HG02840 (cell line): ENCODE results near the gene IL20.
"Not testable (repeated sequence)": the region's sequence is repeated elsewhere in the genome, so short reads cannot be mapped to it uniquely, and the experiment has no call there.

Source experiments
- ATAC-seq: cut with Tn5 transposase; IDR thresholded peaks from one replicate; pipeline ENCODE4 v1.9.1; 2021; ENCODE audit warnings: mild to moderate bottlenecking, moderate library complexity, moderate number of reproducible peaks; ENCODE audit not compliant: unreplicated experiment, low FRiP score

Gene IL20

DNA sequence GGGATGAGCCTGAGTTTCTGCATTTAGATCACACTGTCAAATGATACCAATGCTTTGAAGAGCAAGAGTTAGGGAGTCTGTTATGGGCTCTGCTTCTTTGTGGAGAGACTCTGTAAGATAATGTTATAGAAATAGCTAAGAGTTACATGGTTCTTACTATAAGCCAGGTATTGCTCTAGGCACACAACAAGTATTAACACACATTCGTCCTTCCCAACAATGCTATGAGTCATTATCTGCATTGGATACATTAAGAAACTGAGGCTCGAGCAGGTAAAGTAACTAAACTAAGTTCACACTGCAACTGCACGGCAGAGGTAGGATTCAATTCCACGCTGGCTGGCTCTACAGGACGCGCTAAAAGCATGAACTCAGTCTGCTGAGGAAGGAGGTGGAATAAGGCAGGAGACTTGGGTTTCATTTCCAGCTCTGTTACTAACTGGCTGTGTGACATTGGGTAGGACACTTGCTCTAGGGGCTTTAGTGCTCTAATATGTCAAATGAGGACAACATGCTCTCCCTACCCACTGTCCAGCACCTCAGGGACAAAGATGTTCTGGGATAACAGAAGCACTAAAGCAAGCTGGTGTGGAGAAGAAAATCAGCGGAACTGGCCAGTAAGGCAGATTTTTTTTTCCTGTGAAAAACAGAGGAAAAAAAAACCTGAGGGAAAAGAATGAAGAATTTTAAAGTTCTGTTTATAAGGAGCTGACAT lies 23.7 kb upstream of the IL20 start:
- no peak for ATAC-seq

DNA sequence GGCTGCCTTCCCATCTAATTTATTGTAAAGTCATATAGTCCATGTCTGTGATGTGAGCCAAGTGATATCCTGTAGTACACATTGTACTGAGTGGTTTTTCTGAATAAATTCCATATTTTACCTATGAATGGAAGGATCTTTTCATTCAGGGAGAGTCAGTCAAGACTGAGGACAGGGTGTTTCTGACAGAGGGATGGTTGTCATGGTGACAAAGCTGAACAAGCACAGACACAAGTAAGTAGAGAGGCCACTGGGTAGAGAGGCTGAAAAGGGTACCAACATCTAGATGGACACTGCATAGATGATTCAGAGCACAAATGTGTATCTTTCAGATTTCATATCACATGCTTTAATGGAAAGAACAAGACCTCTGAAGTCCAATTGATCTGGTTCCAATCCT lies 22.6 kb upstream of the IL20 start:
- no peak for ATAC-seq

DNA sequence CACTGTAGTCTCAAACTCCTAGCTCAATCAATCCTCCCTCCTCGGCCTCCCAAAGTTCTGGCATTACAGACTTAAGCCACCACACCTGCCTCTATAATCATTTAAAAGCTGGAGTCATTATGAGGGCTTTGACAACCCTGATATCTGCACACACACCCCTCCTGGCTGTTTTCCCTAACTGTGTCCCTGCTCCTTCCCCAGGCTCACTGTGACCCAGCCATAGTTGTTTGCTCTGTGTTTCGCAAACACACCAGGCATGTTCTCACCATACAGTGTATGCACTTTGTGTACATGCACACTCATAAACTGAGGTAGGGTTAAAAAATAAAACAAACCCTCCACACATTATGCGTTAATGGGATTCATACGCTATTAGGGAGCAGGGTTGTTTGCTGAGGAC lies 21.8 kb upstream of the IL20 start:
- no peak for ATAC-seq

DNA sequence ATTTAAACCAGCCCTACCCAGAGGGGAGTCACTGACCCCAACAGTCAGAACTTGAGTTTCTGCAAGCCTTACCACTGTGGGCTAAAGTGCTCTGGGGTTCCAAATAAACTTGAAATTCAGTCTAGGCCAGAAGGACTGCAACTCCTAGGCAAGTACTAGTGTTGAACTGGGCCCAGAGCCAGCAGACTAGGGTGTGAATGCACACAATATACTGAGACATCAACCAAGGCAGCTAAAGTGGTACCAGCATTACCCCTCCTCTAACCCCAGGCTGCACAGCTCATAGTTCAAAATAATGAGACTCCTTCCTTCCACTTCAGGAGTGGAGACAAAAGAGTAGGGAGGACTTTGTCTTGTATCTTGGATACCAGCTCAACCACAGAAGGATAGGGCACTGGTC lies 18.9 kb upstream of the IL20 start:
- no peak for ATAC-seq

DNA sequence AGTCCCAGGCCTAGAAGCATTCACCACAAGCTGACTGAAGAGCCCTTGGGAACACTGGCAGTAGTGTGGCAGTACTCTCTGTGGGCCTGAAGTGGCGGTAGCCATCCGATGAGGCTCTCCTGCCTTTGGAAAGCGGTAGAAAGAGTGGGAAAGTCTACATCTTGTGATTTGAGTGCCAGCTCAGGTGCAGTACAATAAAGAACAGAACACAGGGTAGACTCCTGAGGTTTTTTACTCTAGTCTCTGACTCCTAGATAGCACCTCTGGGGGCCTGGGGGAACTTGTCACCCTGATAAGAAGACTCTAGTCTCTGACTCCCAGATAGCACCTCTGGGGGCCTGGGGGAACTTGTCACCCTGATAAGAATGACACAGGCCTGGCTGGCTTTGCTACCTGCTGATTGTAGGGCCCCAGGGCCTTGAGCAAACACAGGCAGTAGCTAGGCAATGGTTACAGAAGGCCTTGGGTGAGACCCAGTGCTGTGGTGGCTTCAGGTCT lies 18.0 kb upstream of the IL20 start:
- no peak for ATAC-seq

DNA sequence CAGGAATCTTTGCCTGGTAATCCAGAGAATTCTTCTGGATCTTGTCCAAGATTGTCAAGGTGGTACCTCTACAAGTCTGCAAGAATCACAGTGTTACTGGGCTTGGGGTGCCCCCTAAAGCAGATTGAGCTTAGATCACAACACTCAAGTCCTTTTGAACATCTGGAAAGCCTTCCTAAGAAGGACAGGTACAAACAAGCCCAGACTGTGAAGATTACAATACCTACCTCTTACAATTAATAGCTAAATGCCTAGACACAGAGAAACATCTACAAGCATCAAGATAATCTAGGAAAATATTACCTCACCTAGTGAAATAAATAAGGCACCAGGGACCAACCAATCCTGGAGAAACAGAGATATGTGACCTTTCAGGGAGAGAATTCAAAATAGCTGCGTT lies 17.5 kb upstream of the IL20 start:
- ATAC-seq = no peak

DNA sequence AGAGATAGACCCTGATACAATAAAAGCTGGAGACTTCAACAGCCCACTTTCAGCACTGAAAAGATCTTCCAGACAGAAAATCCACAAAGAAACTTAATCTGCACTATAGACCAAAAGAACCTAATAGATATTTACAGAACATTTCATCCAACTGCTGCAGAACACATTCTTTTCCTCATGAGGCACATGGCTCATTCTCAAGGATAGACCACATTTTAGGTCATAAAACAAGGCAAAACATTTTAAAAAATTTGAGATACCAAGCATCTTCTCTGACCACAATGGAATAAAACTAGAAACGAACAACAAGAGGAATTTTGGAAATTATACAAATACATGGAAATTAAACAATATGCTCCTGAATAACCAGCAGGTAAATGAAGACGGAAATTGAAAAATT lies 15.0 kb upstream of the IL20 start:
- no peak for ATAC-seq

DNA sequence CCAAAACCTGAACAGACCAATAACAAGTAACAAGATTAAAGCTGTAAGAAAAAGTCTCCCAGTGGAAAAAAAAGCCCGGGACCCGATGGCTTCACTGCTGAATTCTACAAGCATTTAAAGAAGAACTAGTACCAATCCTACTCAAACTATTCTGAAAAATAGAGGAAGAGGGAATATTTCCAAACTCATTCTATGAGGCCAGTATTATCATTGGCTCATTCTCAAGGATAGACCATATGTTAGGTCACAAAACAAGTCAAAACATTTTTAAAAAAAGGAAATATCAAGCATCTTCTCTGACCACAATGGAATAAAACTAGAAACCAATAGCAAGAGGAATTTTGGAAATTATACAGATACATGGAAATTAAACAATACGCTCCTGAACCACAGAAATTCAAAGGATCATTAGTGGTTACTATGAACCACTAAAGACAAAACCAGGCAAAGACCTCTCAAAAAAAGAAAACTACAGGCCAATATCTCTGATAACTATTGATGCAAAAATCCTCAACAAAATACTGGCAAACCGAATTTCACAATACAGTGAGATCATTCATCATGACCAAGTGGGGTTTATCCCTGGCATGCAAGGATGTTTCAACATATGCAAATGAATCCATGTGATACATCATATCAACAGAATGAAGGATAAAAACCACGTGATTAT lies 13.9 kb upstream of the IL20 start:
- ATAC-seq = no peak

DNA sequence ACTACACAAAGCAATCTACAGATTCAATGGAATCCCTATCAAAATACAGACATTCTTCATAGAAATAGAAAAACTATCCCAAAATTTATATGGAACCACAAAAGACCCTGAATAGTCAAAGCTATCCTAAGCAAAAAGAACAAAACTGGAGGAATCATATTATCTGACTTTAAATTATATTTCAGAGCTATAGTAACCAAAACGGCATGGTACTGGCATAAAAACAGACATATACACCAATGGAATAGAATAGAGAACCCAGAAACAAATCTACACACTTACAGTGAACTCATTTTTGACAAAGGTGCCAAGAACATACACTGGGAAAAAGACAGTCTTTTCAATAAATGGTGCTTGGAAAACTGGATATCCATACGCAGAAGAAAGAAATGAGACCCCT lies 12.8 kb upstream of the IL20 start:
- not testable (repeated sequence) for ATAC-seq

DNA sequence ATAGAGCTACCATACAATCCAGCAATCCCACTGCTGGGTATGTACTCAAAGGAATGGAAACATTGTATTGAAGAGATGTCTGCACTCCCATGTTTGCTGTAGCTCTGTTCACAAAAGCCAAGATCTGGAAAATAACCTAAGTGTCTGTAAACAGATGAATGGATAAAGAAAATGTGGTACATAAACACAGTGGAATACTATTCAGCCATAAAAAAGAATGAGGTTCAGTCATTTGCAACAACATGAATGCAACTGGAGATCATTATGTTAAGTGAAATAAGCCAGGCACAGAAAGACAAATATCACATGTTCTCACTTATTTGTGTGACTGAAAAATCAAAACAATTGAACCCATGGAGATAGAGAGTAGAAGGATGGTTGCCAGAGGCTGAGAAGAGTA lies 11.7 kb upstream of the IL20 start:
- not testable (repeated sequence) for ATAC-seq

DNA sequence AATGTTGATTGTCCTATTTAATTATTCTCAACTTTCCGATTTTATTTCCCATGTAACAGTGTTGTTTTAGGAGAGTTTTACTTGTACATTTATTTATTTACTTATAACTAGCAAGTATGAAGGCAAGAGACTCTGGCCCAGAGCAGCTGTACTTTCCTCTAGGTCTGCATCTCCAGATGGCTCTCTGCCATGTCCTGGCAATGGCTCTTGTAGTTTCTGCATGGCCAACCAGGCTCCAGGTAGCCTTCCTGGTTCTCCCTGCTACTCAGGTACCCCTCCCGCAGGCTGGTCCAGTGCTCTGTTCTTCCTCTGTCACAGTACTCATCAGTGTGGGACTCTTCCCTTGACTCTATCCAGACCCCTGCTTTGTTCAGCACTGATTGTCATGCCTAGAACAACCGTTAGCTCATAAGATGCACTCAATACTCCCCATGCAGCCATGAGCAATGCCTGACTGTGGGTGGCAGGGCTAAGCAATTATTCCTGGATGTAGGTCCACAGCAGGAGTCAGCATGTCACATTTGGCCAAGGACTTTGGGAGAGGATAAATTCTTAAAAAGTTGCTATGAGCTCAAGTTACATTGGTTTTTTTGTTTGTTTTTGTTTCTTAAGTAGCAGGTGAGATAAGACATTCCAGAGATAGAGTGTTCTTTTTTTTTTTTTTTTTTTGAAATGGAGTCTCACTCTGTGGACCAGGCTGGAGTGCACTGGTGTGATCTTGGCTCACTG lies 10.9 kb upstream of the IL20 start:
- no peak for ATAC-seq

DNA sequence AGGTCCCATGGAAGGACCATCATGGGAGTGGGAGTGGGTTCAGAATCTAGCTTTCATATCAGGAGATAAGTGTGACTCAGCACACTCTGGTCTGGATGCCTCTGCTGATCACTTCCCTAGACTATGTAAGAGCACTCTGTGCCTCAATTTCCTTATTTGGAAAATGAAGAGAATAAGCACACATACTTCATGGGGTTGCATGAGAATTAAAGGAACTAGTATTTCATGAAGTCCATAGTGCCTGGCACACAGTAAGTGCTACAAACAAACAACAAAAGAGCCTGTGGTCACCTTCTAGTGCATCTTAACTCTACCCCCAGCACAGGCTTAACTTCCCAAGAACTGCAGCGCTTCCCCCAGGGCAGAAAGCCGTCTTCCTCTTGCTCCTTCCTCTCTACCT lies 9.6 kb upstream of the IL20 start:
- ATAC-seq = no peak

DNA sequence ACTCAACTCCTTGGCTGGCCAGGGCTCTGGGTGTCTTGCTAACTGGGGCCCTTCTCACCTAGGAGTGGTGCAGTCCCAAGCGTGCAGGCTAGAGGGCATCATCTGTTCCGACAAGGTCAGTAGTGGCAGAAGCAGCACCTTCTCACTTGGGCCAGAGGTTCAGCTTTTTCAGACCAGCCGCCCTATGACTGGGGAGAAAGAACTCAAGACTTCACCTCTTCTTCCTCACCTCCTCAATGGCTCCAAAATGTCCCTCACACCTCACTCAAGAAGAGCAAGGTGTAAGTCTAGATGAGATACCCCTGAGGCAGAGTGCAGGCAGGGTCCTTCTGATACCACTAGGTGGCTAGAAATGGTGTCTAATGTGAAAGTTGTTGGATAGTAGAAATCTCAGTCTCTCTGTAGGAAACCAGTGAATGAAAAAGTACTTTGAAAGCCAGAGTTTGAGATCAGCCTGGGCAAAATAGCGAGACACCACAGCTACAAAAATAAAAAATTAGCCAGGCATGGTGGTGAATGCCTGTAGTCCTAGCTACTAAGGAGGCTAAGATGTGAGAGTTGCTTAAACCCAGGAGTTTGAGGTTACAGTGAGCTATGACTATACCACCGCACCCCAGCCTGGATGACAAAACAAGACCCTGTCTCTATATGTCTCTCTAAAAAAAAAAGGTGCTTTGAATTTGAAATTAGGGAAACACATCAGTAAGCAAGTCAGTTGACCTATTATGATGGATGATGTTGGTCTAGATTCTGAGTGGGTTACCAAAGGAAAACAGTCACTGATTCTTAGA lies 8.6 kb upstream of the IL20 start:
- ATAC-seq = no peak

DNA sequence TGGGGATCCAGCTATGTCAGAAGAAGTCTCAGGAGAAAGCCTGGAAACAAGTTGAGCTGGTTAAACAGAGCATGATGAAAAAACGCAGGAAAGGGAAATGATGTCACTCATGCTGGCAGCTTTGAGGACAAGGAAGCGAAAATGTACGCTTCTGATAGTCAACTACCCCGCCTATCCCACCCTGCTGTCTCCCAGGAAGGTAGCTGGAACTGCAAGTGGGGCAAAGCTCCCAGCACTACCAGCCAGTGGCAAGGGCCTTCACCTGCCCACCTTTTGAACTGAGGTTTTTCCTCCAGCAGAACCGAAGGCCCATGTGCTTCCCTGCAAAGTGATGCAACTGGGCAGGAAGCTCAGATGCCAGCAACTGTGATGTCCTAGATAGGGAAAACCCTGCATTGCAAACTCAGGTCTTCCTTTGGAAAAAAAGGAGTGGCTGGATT lies 6.3 kb upstream of the IL20 start:
- ATAC-seq = no peak

DNA sequence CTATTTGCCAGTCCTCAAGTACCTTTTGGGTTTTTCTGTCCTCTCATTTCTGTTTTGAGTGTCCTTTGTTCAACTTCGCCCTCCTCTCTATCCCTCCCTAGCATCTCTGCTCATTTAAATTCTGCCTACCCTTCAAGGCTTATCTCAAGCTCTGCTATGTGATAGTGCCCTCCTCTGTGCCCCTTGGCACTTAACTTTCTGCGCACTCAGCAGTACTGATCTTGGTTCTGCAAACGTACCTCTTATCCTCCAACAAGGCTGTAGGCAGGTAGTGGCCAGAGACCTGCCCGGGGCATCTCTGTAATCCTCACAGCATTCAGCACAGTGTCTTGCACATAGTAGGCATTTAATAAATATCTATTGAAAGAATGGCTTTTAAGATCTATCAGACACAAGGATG lies 5.3 kb upstream of the IL20 start:
- ATAC-seq = no peak

DNA sequence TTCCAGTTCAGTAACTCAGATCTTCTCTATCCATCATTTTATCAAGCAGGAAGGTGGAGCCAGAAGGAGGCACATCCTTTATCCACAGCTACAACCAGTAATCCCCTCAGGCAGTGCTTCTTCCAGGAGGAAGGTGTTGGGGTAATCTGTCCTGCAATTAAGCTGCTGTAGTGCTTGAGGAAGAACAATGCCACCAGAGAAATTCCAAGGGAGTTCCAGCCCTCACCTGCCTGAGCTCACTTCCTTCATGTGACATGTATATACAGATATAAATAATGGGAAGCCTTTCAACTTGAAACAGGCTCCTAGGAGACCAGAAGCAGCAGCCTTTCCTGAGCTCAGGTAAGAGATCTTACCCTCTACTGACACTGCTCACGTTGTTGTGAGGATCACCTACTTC lies 2.2 kb upstream of the IL20 start:
- no peak for ATAC-seq

DNA sequence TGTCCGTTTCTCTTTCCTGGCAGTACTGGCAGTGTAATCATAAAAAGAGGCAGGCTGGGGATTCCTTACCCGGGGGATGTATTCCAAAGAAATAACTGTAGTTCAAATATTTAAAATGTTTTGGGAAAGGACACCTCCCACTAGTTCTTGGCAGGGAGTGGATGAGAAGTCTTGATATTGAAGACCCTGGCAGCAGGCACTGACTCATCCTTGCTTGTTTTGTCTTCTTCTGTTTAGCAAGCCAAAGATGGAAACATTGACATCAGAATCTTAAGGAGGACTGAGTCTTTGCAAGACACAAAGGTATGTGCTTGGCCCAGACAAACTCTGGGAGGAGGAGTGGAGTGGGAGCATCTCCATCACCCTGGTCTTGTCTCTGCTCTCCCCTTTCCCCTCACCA lies 639 bp downstream of the IL20 start:
- no peak for ATAC-seq

DNA sequence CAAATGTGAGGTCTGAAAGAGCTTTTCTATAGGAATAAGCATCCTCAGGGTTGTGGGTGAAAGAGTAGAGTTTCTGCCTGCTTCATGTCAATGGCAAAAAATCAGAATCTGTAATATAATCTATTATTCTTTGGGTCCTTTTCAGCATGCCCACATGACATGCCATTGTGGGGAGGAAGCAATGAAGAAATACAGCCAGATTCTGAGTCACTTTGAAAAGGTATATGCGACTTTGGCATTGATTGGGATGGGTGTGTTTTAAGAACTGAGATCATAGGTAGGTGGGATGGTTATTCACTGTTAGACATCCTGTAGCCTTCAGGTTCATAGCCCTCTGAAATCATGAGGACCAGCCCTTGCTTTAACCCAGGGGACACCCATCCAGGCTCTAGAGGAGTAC lies 1.8 kb downstream of the IL20 start:
- no peak for ATAC-seq

DNA sequence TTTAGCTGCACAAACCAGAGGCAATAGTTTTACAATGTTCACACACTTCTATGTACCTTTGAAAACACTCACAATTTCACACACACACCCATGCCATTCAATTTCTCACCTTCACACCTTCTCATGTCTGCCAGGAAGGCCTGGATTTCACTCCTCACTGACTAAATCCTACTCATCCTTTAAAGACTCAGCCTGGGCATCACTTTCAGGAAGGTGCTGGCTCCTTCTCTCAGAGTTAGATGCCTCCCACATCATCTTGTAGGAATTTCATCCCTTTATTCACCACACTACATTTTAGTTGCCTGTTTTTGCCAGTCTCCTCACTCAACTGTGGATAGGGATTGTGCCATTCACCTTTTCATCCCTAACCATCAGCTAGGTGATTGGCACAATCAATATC lies 2.3 kb downstream of the IL20 start:
- ATAC-seq = no peak

DNA sequence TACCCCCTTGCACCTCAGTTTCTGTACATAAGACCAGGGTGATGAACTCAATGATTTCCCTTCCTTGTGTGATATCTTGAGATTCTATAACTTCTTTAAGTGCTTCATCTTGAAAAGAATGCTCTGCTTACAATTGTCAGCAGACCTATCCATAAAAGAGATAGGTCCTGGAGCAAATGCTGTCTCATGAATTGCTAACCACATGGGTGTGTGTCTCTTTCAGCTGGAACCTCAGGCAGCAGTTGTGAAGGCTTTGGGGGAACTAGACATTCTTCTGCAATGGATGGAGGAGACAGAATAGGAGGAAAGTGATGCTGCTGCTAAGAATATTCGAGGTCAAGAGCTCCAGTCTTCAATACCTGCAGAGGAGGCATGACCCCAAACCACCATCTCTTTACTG lies 2.8 kb downstream of the IL20 start:
- no peak for ATAC-seq

DNA sequence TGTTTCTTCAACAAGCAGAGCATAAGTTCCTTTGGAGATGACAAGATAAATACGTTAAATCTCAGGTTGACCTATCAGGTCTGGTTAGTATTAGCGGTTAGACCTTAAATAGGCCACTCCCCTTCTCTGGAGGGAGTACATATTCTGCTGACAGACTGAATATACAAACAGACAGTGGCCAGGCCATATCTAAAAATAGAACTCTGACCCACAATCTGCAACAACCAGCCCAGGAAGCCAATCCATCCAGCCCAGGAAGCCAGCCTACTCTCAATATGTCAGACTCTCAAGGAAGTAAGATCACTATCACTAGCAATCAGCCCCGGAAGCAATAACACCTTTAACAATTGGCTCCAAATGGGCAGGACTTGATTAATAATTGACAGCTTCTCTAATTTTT lies 6.7 kb downstream of the IL20 start:
- ATAC-seq = no peak
